T-cell (primary cell): Measurements from ENCODE around the gene RGS3. TPM values are rescaled to one million over a fixed set of nuclear protein-coding genes. Genes with fewer than 3 reads are reported as not detected.

ENCODE experiments used
- ATAC-seq, 4 experiments: fragments of 200-7000 bp in 3 of 4; fragments of 150-1000 bp in 1 of 4; cut with Tn5 transposase; replicated peaks in 1 of 4; 1 replicate in 3 of 4; 2 replicates in 1 of 4; pipeline ENCODE4 v1.10.0; 2021; ENCODE audit warnings: moderate library complexity in 3 of 4, mild to moderate bottlenecking in 2 of 4, moderate number of reproducible peaks in 1 of 4
- CTCF ChIA-PET, 2 donors: fragments of 300-600 bp; sonication (Branson Sonifier 250); formaldehyde crosslinking; loops; one replicate each; lab custom pipeline; 2022; ENCODE audit warnings: antibody characterized with exemption in 2 of 2; lab: Charles Lee
- POLR2A ChIA-PET, 2 donors: fragments of 300-600 bp; sonication (Branson Sonifier 250); formaldehyde crosslinking; loops; one replicate each; lab custom pipeline; 2022; ENCODE audit warnings: antibody characterized with exemption in 2 of 2; lab: Charles Lee
- DNase-seq, 35 experiments: peaks; one replicate each; pipeline versions ENCODE4 v3.0.0 to v3.0.0-alpha.2; 2013 to 2023
- H3K27ac ChIP-seq: one replicate; pipeline ENCODE4 v1.5.1; 2013; ENCODE audit warnings: low read length
- H3K27me3 ChIP-seq, 2 experiments: replicated peaks in 1 of 2; 1 replicate in 1 of 2; 2 replicates in 1 of 2; pipeline versions ENCODE4 v1.6.1 to v1.7.0; 2013; ENCODE audit warnings: low read length in 1 of 2, mixed read lengths in 1 of 2; ENCODE audit not compliant: control insufficient read depth in 2 of 2, insufficient read depth in 2 of 2; ENCODE audit errors: extremely low read depth in 1 of 2
- H3K36me3 ChIP-seq, 2 donors: 1 replicate in 1 of 2; 2 replicates in 1 of 2; pipeline versions ENCODE4 v1.6.1 to v1.7.0; 2013; ENCODE audit warnings: low read length in 1 of 2; ENCODE audit not compliant: control insufficient read depth in 2 of 2, insufficient read depth in 1 of 2; ENCODE audit errors: extremely low read depth in 1 of 2
- H3K4me1 ChIP-seq, 2 experiments: 1 replicate in 1 of 2; 2 replicates in 1 of 2; pipeline versions ENCODE4 v1.6.1 to v1.7.0; 2013; ENCODE audit warnings: low read length in 2 of 2, mixed read lengths in 1 of 2; ENCODE audit not compliant: insufficient read depth in 2 of 2, control insufficient read depth in 1 of 2; ENCODE audit errors: extremely low read depth in 1 of 2
- H3K4me3 ChIP-seq, 2 donors: 1 replicate in 1 of 2; 2 replicates in 1 of 2; pipeline versions ENCODE4 v1.5.1 to v1.7.0; 2013; ENCODE audit warnings: mild to moderate bottlenecking in 2 of 2, low read length in 1 of 2, moderate library complexity in 1 of 2; ENCODE audit not compliant: control insufficient read depth in 1 of 2; ENCODE audit errors: extremely low read depth in 1 of 2
- H3K9me3 ChIP-seq: 2 replicates; pipeline ENCODE4 v1.7.0; 2013
- H3K27ac Mint-ChIP-seq, 2 donors: one replicate each; pipeline ENCODE4 v1.8.0; 2020 to 2021; ENCODE audit warnings: mild to moderate bottlenecking in 2 of 2, mixed read lengths in 2 of 2
- H3K27me3 Mint-ChIP-seq, 2 donors: one replicate each; pipeline ENCODE4 v1.8.0; 2021 to 2022; ENCODE audit warnings: mixed read lengths in 2 of 2
- H3K36me3 Mint-ChIP-seq: one replicate; pipeline ENCODE4 v1.8.0; 2021; ENCODE audit warnings: mixed read lengths
- H3K4me1 Mint-ChIP-seq, 3 donors: one replicate each; pipeline ENCODE4 v1.8.0; 2020 to 2022; ENCODE audit warnings: mixed read lengths in 3 of 3, mild to moderate bottlenecking in 1 of 3
- H3K4me3 Mint-ChIP-seq, 3 donors: one replicate each; pipeline ENCODE4 v1.8.0; 2020 to 2022; ENCODE audit warnings: mild to moderate bottlenecking in 3 of 3, mixed read lengths in 3 of 3, moderate library complexity in 3 of 3
- H3K9me3 Mint-ChIP-seq, 3 donors: one replicate each; pipeline ENCODE4 v1.8.0; 2020 to 2022; ENCODE audit warnings: mixed read lengths in 3 of 3
- WGBS: methylation state at CpG from one replicate; pipeline ENCODE4 v1.1.5; 2013; ENCODE audit warnings: missing lambda C conversion rate; ENCODE audit not compliant: insufficient coverage; 5-methylcytosine and 5-hydroxymethylcytosine counted together
- total RNA-seq, 35 experiments: library from RNA in 6 of 35; stranded (reverse) in 6 of 35; fragments of 120-200 nt in 1 of 35; gene quantifications; one replicate each; pipeline versions ENCODE4 v1.2.1 to v1.2.4 and lab custom pipeline; 2013 to 2026

The RGS3 gene
- total RNA-seq, 5 donors from 2014 or later (not counting 1 experiment from before 2014, with no cell fraction given): 15.9 to 36.5 (median 24.9) TPM

- H3K4me3 Mint-ChIP-seq: no peak overlapping the region
- POLR2A ChIA-PET: interaction anchor here in 1 of 2 donors (0.5 kb wide), 1 partner anchor 265 kb away, joined by 7 read pairs; no protein-coding TSS in a partner anchor
- Histone ChIP-seq H3K4me3 (no peak overlapping the region), H3K36me3 (no peaks in the 10 kb centered on the region), H3K9me3 (no peaks in the 10 kb centered on the region), H3K4me1 (peaks cover 27 to 44% of the 10 kb centered on the region in 2 experiments), H3K27ac (no peak overlapping the region), H3K27me3 (no peaks in the 10 kb centered on the region)
- DNase-seq: no peak
- no peaks in the 10 kb centered on the region for H3K36me3 Mint-ChIP-seq
- H3K9me3 Mint-ChIP-seq: no peaks in the 10 kb centered on the region
- CTCF ChIA-PET: no interaction called here
- ATAC-seq: no peak
- no peaks in the 10 kb centered on the region for H3K27me3 Mint-ChIP-seq
- 94% methylated on average over 6 of the region's 7 CpGs for WGBS
- peaks cover 41 to 49% (median 46%) of the 10 kb centered on the region in 3 donors for H3K4me1 Mint-ChIP-seq
- peak overlapping the region; percentile 6 to 58 for H3K27ac Mint-ChIP-seq
These were observed 45.9 kb downstream of the RGS3 start for GRCh38 chr9:113509463-113509862.

- Mint-ChIP-seq H3K4me1 (peaks cover 55 to 63% (median 58%) of the 10 kb centered on the region in 3 donors), H3K27me3 (no peaks in the 10 kb centered on the region)
- peak overlapping the region; percentile 3 for H3K27ac ChIP-seq
These were observed 47.6 kb downstream of the RGS3 start for GRCh38 chr9:113511047-113511521.

GRCh38 chr9:113511856-113512761, 48.6 kb downstream of the RGS3 start:
- ChIA-PET POLR2A (interaction anchor here (0.6 to 1.1 kb wide), 5 partner anchors 28 to 874 kb away, joined by 3 to 7 read pairs (median 4); no protein-coding TSS in a partner anchor), CTCF (interaction anchor here (0.6 to 1.8 kb wide), 5 partner anchors 9 to 148 kb away, joined by 3 to 10 read pairs (median 3); no protein-coding TSS in a partner anchor)
- Histone ChIP-seq H3K4me1 (peaks cover 42 to 67% of the 10 kb centered on the region in 2 experiments), H3K27ac (peak overlapping the region; percentile 91), H3K9me3 (no peaks in the 10 kb centered on the region), H3K27me3 (no peaks in the 10 kb centered on the region), H3K36me3 (no peaks in the 10 kb centered on the region), H3K4me3 (peak overlapping the region; percentile 19 to 35)
- peak; percentile 39 to 82 (median 67) for DNase-seq
- peak overlapping the region; percentile 95 to 99 for H3K27ac Mint-ChIP-seq
- WGBS: 0% methylated on average over 7 of the region's 10 CpGs
- peaks cover 62 to 73% (median 68%) of the 10 kb centered on the region in 3 donors for H3K4me1 Mint-ChIP-seq
- no peaks in the 10 kb centered on the region for H3K36me3 Mint-ChIP-seq
- H3K4me3 Mint-ChIP-seq: peak overlapping the region; percentile 69 to 73 (median 72)
- H3K9me3 Mint-ChIP-seq: no peaks in the 10 kb centered on the region
- no peaks in the 10 kb centered on the region for H3K27me3 Mint-ChIP-seq
- ATAC-seq: peak; percentile 71 to 74 (median 72)

More at GRCh38 chr9:113511047-113511521, 47.6 kb downstream of the RGS3 start:
- H3K4me3 ChIP-seq: no peak overlapping the region
- H3K36me3 Mint-ChIP-seq: no peaks in the 10 kb centered on the region
- peak overlapping the region in 2 of 3 donors; percentile 41 to 69 for H3K4me3 Mint-ChIP-seq
- no peaks in the 10 kb centered on the region for H3K27me3 ChIP-seq
- POLR2A ChIA-PET: interaction anchor here in 1 of 2 donors (0.6 kb wide), 1 partner anchor 57 kb away, joined by 3 read pairs; no protein-coding TSS in a partner anchor
- CTCF ChIA-PET: interaction anchor here in 1 of 2 donors (0.6 to 1.8 kb wide), 3 partner anchors 68 to 1422 kb away, joined by 3 to 10 read pairs (median 4); no protein-coding TSS in a partner anchor
- no peaks in the 10 kb centered on the region for H3K36me3 ChIP-seq
- 93% methylated on average over 4 of the region's 6 CpGs for WGBS
- H3K4me1 ChIP-seq: peaks cover 38 to 57% of the 10 kb centered on the region in 2 experiments
- ATAC-seq: no peak
- DNase-seq: no peak
- H3K9me3 Mint-ChIP-seq: no peaks in the 10 kb centered on the region
- H3K27ac Mint-ChIP-seq: peak overlapping the region; percentile 95 to 99
- H3K9me3 ChIP-seq: no peaks in the 10 kb centered on the region

GRCh38 chr9:113513111-113513510, 49.6 kb downstream of the RGS3 start:
- H3K27ac Mint-ChIP-seq: peak overlapping the region; percentile 95 to 99
- CTCF ChIA-PET: interaction anchor here in 1 of 2 donors (0.9 to 1.8 kb wide), 3 partner anchors 8 to 66 kb away, joined by 3 to 10 read pairs (median 8); no protein-coding TSS in a partner anchor
- Histone ChIP-seq H3K4me3 (no peak overlapping the region), H3K9me3 (no peaks in the 10 kb centered on the region), H3K27me3 (no peaks in the 10 kb centered on the region), H3K36me3 (no peaks in the 10 kb centered on the region), H3K27ac (peak overlapping the region; percentile 91), H3K4me1 (peaks cover 50 to 71% of the 10 kb centered on the region in 2 experiments)
- POLR2A ChIA-PET: interaction anchor here (0.6 to 1.1 kb wide), 3 partner anchors 29 to 67 kb away, joined by 3 to 7 read pairs (median 4); no protein-coding TSS in a partner anchor
- H3K4me1 Mint-ChIP-seq: peaks cover 72 to 83% (median 78%) of the 10 kb centered on the region in 3 donors
- DNase-seq (no peak), ATAC-seq (no peak)
- H3K27me3 Mint-ChIP-seq: no peaks in the 10 kb centered on the region
- H3K36me3 Mint-ChIP-seq: no peaks in the 10 kb centered on the region
- H3K9me3 Mint-ChIP-seq: no peaks in the 10 kb centered on the region
- peak overlapping the region; percentile 50 to 69 (median 66) for H3K4me3 Mint-ChIP-seq
- no CpG with 5 or more reads among the region's 8 CpGs for WGBS

GRCh38 chr9:113513536-113513935, 50.0 kb downstream of the RGS3 start:
- Mint-ChIP-seq H3K27ac (peak overlapping the region; percentile 95 to 99), H3K36me3 (no peaks in the 10 kb centered on the region), H3K27me3 (no peaks in the 10 kb centered on the region), H3K4me1 (peaks cover 73 to 84% (median 80%) of the 10 kb centered on the region in 3 donors), H3K9me3 (no peaks in the 10 kb centered on the region), H3K4me3 (peak overlapping the region; percentile 50 to 69 (median 66))
- POLR2A ChIA-PET: interaction anchor here in 1 of 2 donors (0.6 kb wide), 1 partner anchor 67 kb away, joined by 3 read pairs; no protein-coding TSS in a partner anchor
- Histone ChIP-seq H3K36me3 (no peaks in the 10 kb centered on the region), H3K27me3 (no peaks in the 10 kb centered on the region), H3K9me3 (no peaks in the 10 kb centered on the region), H3K27ac (peak overlapping the region; percentile 91), H3K4me3 (no peak overlapping the region), H3K4me1 (peaks cover 54 to 74% of the 10 kb centered on the region in 2 experiments)
- 40% methylated on average over 1 of the region's 2 CpGs for WGBS
- ATAC-seq (no peak), DNase-seq (peak in 6 of 35 experiments; percentile 15 to 44 (median 28))
- CTCF ChIA-PET: interaction anchor here in 1 of 2 donors (1.0 kb wide), 1 partner anchor 68 kb away, joined by 4 read pairs; no protein-coding TSS in a partner anchor
